ENCODE data around the gene MACC1. TPM values are rescaled to one million over a fixed set of nuclear protein-coding genes. Genes with fewer than 3 reads are reported as not detected.

MACC1 gene
- total and polyA plus RNA-seq, 2 of the 13 experiments (the other 11 are each of a cell fraction or from before 2014, with no cell fraction given), result 0.04 TPM; not detected in 1

GRCh38 chr7:20235288-20235687 lies 18.1 kb upstream of the MACC1 start:
- Histone ChIP-seq H3K27ac (ENCODE audit: extremely low read length, insufficient read depth, low read length) (no peak overlapping the region), H3K36me3 (replicated peaks in 1 of 2; ENCODE audit: control insufficient read depth in 1 of 2, insufficient read depth in 2 of 2, low read length in 2 of 2) (no peaks in the 10 kb centered on the region), H3K4me3 (replicated peaks in 1 of 3; ENCODE audit: insufficient read depth in 1 of 3, low read depth in 2 of 3, low read length in 3 of 3) (no peak overlapping the region), H3K79me2 (ENCODE audit: insufficient read depth, low read length) (no peaks in the 10 kb centered on the region), H3K9ac (ENCODE audit: insufficient read depth, low read depth, low read length) (no peak overlapping the region), H3K9me3 (ENCODE audit: low read length) (no peaks in the 10 kb centered on the region), H4K20me1 (ENCODE audit: insufficient read depth, low read length) (no peaks in the 10 kb centered on the region), H3K4me2 (ENCODE audit: low read depth, low read length) (no peak overlapping the region), H3K27me3 (ENCODE audit: control insufficient read depth in 1 of 2, insufficient read depth in 2 of 2, low read length in 2 of 2) (no peaks in the 10 kb centered on the region; a peak in 1 of 5 replicates), H3K4me1 (ENCODE audit: insufficient read depth, low read length) (no peaks in the 10 kb centered on the region), H2AFZ (ENCODE audit: low read length) (no peak overlapping the region)
- TF ChIP-seq FOXK1 (CRISPR knock-in tag; IDR thresholded peaks at IDR 0.05; ENCODE audit: borderline replicate concordance, low read depth), result no peak
- no peak for TF ChIP-seq ZFP36L1 (CRISPR knock-in tag; IDR thresholded peaks at IDR 0.05)
- intact Hi-C loops (cut with micrococcal nuclease; ENCODE audit: unreplicated experiment), result no loop called here
- no TSS peak for BruUV-seq (replicated peaks)
- no peak for DNase-seq (ENCODE audit: low spot score)
- WGBS (ENCODE audit: low lambda C conversion rate), result 0% methylated on average over 4 of the region's 4 CpGs
- in situ Hi-C loops (cut with HindIII; ENCODE audit: extremely low pct_ligation_motif_present, low pct_unique_long_range_greater_than_20kb), result no loop called here
- FAIRE-seq, result no peak
- ATAC-seq, result no peak
- ChIA-PET POLR2A (no interaction called here), CTCF (ENCODE audit: low intra/inter-chr PET ratio, low total read pairs) (no interaction called here)

- Histone ChIP-seq H3K4me3 (replicated peaks in 1 of 3; ENCODE audit: insufficient read depth in 1 of 3, low read depth in 2 of 3, low read length in 3 of 3) (no peak overlapping the region), H3K4me1 (ENCODE audit: insufficient read depth, low read length) (peaks cover 5% of the 10 kb centered on the region; the same call in 1 of the 2 replicates), H3K79me2 (ENCODE audit: insufficient read depth, low read length) (no peaks in the 10 kb centered on the region), H3K4me2 (ENCODE audit: low read depth, low read length) (no peak overlapping the region), H4K20me1 (ENCODE audit: insufficient read depth, low read length) (no peaks in the 10 kb centered on the region), H3K27ac (ENCODE audit: extremely low read length, insufficient read depth, low read length) (no peak overlapping the region), H3K9ac (ENCODE audit: insufficient read depth, low read depth, low read length) (no peak overlapping the region), H2AFZ (ENCODE audit: low read length) (no peak overlapping the region), H3K36me3 (replicated peaks in 1 of 2; ENCODE audit: control insufficient read depth in 1 of 2, insufficient read depth in 2 of 2, low read length in 2 of 2) (no peaks in the 10 kb centered on the region), H3K27me3 (ENCODE audit: control insufficient read depth in 1 of 2, insufficient read depth in 2 of 2, low read length in 2 of 2) (no peaks in the 10 kb centered on the region; a peak in 1 of 5 replicates), H3K9me3 (ENCODE audit: low read length) (no peaks in the 10 kb centered on the region)
- under 1% methylated on average over 4 of the region's 4 CpGs for WGBS (ENCODE audit: low lambda C conversion rate)
- ChIA-PET CTCF (ENCODE audit: low intra/inter-chr PET ratio, low total read pairs) (no interaction called here), POLR2A (no interaction called here)
- in situ Hi-C loops (cut with HindIII; ENCODE audit: extremely low pct_ligation_motif_present, low pct_unique_long_range_greater_than_20kb), result no loop called here
- intact Hi-C loops (cut with micrococcal nuclease; ENCODE audit: unreplicated experiment), result no loop called here
- DNase-seq (ENCODE audit: low spot score) (no peak), FAIRE-seq (no peak), ATAC-seq (no peak)
- BruUV-seq (replicated peaks), result no TSS peak
- no peak for TF ChIP-seq SRF (IDR thresholded peaks at IDR 0.05; ENCODE audit: low read depth, low read length)
- no peak for TF ChIP-seq AKNA (CRISPR knock-in tag; IDR thresholded peaks at IDR 0.05; ENCODE audit: borderline replicate concordance)
- no peak for TF ChIP-seq ZNF652 (CRISPR knock-in tag; IDR thresholded peaks at IDR 0.05; ENCODE audit: borderline replicate concordance, low read depth)
- TF ChIP-seq ZNF333 (CRISPR knock-in tag; IDR thresholded peaks at IDR 0.05; ENCODE audit: borderline replicate concordance), result no peak
- no peak for TF ChIP-seq ZBTB37 (CRISPR knock-in tag; IDR thresholded peaks at IDR 0.05)
- TF ChIP-seq NAIF1 (CRISPR knock-in tag; IDR thresholded peaks at IDR 0.05; ENCODE audit: borderline replicate concordance), result no peak
Measured at GRCh38 chr7:20233362-20233761, 16.2 kb upstream of the MACC1 start.
